Trophoblast cell (in vitro differentiated cells and primary cell): ENCODE results near the gene ZAR1.
A peak's percentile ranks its signal among the peaks of the same experiment; 100 is the strongest.

ENCODE experiments used
- DNase-seq, 2 donors: peaks; one replicate each; pipeline ENCODE4 v3.0.0-alpha.2; 2016
- H2AFZ ChIP-seq: 2 replicates; pipeline ENCODE4 v1.6.1; 2013; ENCODE audit warnings: low read length, moderate library complexity, mild to moderate bottlenecking; ENCODE audit not compliant: insufficient read depth, poor library complexity
- H2AK5ac ChIP-seq: 2 replicates; pipeline ENCODE4 v1.6.1; 2013; ENCODE audit warnings: mild to moderate bottlenecking, low read length
- H2BK120ac ChIP-seq: 2 replicates; pipeline ENCODE4 v1.6.1; 2013; ENCODE audit warnings: low read length, mild to moderate bottlenecking, moderate library complexity; ENCODE audit not compliant: insufficient read depth, poor library complexity
- H2BK12ac ChIP-seq: 2 replicates; pipeline ENCODE4 v1.6.1; 2013; ENCODE audit warnings: mild to moderate bottlenecking, low read length, moderate library complexity
- H2BK5ac ChIP-seq: 2 replicates; pipeline ENCODE4 v1.6.1; 2013; ENCODE audit warnings: low read length, low read depth, moderate library complexity, mild to moderate bottlenecking; ENCODE audit not compliant: poor library complexity
- H3K14ac ChIP-seq: 2 replicates; pipeline ENCODE4 v1.6.1; 2013; ENCODE audit warnings: mild to moderate bottlenecking, low read length
- H3K18ac ChIP-seq: 2 replicates; pipeline ENCODE4 v1.6.1; 2013; ENCODE audit warnings: mild to moderate bottlenecking, low read length
- H3K23ac ChIP-seq: 2 replicates; pipeline ENCODE4 v1.6.1; 2013; ENCODE audit warnings: low read length
- H3K27ac ChIP-seq: 2 replicates; pipeline ENCODE4 v1.5.1; 2013; ENCODE audit warnings: low read depth, mild to moderate bottlenecking, inconsistent platforms, low read length, moderate library complexity
- H3K27me3 ChIP-seq: 2 replicates; pipeline ENCODE4 v1.6.1; 2013; ENCODE audit warnings: inconsistent platforms, mild to moderate bottlenecking, low read length, moderate library complexity; ENCODE audit not compliant: insufficient read depth
- H3K36me3 ChIP-seq, 2 experiments: 1 replicate in 1 of 2; 2 replicates in 1 of 2; pipeline ENCODE4 v1.6.1; 2013; ENCODE audit warnings: low read length in 2 of 2, mild to moderate bottlenecking in 2 of 2, moderate library complexity in 1 of 2; ENCODE audit not compliant: insufficient read depth in 2 of 2, control insufficient read depth in 1 of 2
- H3K4ac ChIP-seq: 2 replicates; pipeline ENCODE4 v1.6.1; 2013; ENCODE audit warnings: low read depth, mild to moderate bottlenecking, low read length, moderate library complexity
- H3K4me1 ChIP-seq, 2 experiments: 1 replicate in 1 of 2; 2 replicates in 1 of 2; pipeline ENCODE4 v1.6.1; 2013; ENCODE audit warnings: low read length in 2 of 2, mild to moderate bottlenecking in 2 of 2, moderate library complexity in 1 of 2; ENCODE audit not compliant: insufficient read depth in 2 of 2, control insufficient read depth in 1 of 2
- H3K4me2 ChIP-seq: 2 replicates; pipeline ENCODE4 v1.6.1; 2013; ENCODE audit warnings: inconsistent platforms, mild to moderate bottlenecking, low read length, moderate library complexity
- H3K4me3 ChIP-seq: 2 replicates; pipeline ENCODE4 v1.5.1; 2013; ENCODE audit warnings: mild to moderate bottlenecking, low read depth, low read length, inconsistent platforms
- H3K79me1 ChIP-seq: one replicate; pipeline ENCODE4 v1.6.1; 2013; ENCODE audit warnings: low read length
- H3K79me2 ChIP-seq: 2 replicates; pipeline ENCODE4 v1.6.1; 2013; ENCODE audit warnings: low read length, mild to moderate bottlenecking; ENCODE audit not compliant: control insufficient read depth, insufficient read depth, poor library complexity
- H3K9ac ChIP-seq: 2 replicates; pipeline ENCODE4 v1.6.1; 2013; ENCODE audit warnings: mild to moderate bottlenecking, low read length
- H3K9me3 ChIP-seq: 2 replicates; pipeline ENCODE4 v1.6.1; 2013; ENCODE audit warnings: low read depth, mild to moderate bottlenecking, control low read depth, inconsistent platforms, low read length; ENCODE audit not compliant: insufficient read depth
- H4K12ac ChIP-seq: 2 replicates; pipeline ENCODE4 v1.6.1; 2013; ENCODE audit warnings: low read depth, mild to moderate bottlenecking, low read length, moderate library complexity
- H4K8ac ChIP-seq: 2 replicates; pipeline ENCODE4 v1.6.1; 2013; ENCODE audit warnings: low read depth, mild to moderate bottlenecking, low read length, moderate library complexity
- H4K91ac ChIP-seq: one replicate; pipeline ENCODE4 v1.6.1; 2013; ENCODE audit warnings: low read depth, mild to moderate bottlenecking, low read length, moderate library complexity
- WGBS: extraction: QIAGEN DNeasy Blood & Tissue Kit; methylation state at CpG from one replicate; pipeline ENCODE4 v1.1.7; 2013; ENCODE audit warnings: missing lambda C conversion rate; ENCODE audit not compliant: insufficient read length, insufficient coverage; ENCODE audit errors: extremely low coverage; 5-methylcytosine and 5-hydroxymethylcytosine counted together

The ZAR1 gene

DNA sequence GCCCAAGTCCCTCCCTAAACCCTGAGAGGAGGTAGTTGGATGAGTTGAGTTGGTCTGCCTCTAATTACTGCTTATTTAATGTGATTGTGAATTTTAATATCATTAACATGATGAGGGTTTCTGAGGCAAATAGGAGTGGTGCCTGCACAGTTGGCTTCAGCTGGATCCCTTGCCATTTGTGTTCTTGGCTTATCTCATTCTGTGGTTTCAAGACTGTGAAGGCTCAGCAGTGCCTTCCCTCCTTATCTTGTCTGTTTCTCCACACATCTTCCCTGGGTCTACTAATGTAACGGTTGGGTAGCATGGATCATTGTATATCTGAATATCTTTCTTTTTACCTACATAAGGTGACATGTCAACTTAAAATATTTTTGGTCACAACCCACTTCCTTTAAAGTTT is 8.5 kb upstream of the ZAR1 start:
- H4K8ac ChIP-seq, result no peak overlapping the region
- peaks cover 3 to 6% of the 10 kb centered on the region in 2 experiments for H3K4me1 ChIP-seq
- no peak overlapping the region for H2AFZ ChIP-seq
- no peak overlapping the region for H3K4me3 ChIP-seq
- H3K14ac ChIP-seq, result no peak overlapping the region
- H3K9ac ChIP-seq, result no peak overlapping the region
- H3K4me2 ChIP-seq, result no peak overlapping the region
- no peak overlapping the region for H2AK5ac ChIP-seq
- no peaks in the 10 kb centered on the region for H3K36me3 ChIP-seq
- no peak overlapping the region for H3K23ac ChIP-seq
- H3K79me1 ChIP-seq, result no peaks in the 10 kb centered on the region
- WGBS, result no CpG with 5 or more reads among the region's 1 CpG
- no peak overlapping the region for H2BK120ac ChIP-seq
- H3K4ac ChIP-seq, result no peak overlapping the region
- no peak overlapping the region for H4K91ac ChIP-seq
- DNase-seq, result no peak
- no peak overlapping the region for H4K12ac ChIP-seq
- no peak overlapping the region for H3K18ac ChIP-seq
- no peak overlapping the region for H3K27ac ChIP-seq
- no peak overlapping the region for H2BK12ac ChIP-seq
- no peak overlapping the region for H2BK5ac ChIP-seq
- no peaks in the 10 kb centered on the region for H3K79me2 ChIP-seq
- H3K27me3 ChIP-seq, result peaks cover 25% of the 10 kb centered on the region
- peaks cover 11% of the 10 kb centered on the region for H3K9me3 ChIP-seq

GRCh38 chr4:48483006-48483776 is 6.9 kb upstream of the ZAR1 start, which contains the start of gene SLC10A4:
Gene SLC10A4 (plus strand): TSS chr4:48483343. CDS start chr4:48483562, 219 bp downstream.
- H4K91ac ChIP-seq, result no peak within 1 kb of the TSS
- DNase-seq, result peak in 1 of 2 donors; percentile 20
- no peak within 1 kb of the TSS for H2BK120ac ChIP-seq
- H3K23ac ChIP-seq, result no peak within 1 kb of the TSS
- H3K36me3 ChIP-seq, result no peaks in the 10 kb centered on the region
- no peak within 1 kb of the TSS for H2BK12ac ChIP-seq
- WGBS, result no CpG with 5 or more reads among the region's 85 CpGs
- no peak within 1 kb of the TSS for H2BK5ac ChIP-seq
- no peak within 1 kb of the TSS for H3K9ac ChIP-seq
- peak within 1 kb of the TSS; percentile 78 for H2AFZ ChIP-seq
- no peak within 1 kb of the TSS for H2AK5ac ChIP-seq
- H4K12ac ChIP-seq, result no peak within 1 kb of the TSS
- peaks cover 11% of the 10 kb centered on the region for H3K9me3 ChIP-seq
- peaks cover 3 to 6% of the 10 kb centered on the region in 2 experiments for H3K4me1 ChIP-seq
- H3K27ac ChIP-seq, result no peak within 1 kb of the TSS
- peaks cover 28% of the 10 kb centered on the region for H3K27me3 ChIP-seq
- H3K4ac ChIP-seq, result no peak within 1 kb of the TSS
- peak within 1 kb of the TSS; percentile 73 for H3K4me2 ChIP-seq
- H3K79me2 ChIP-seq, result no peaks in the 10 kb centered on the region
- H3K79me1 ChIP-seq, result no peaks in the 10 kb centered on the region
- no peak within 1 kb of the TSS for H3K18ac ChIP-seq
- H4K8ac ChIP-seq, result no peak within 1 kb of the TSS
- no peak within 1 kb of the TSS for H3K14ac ChIP-seq
- H3K4me3 ChIP-seq, result peak within 1 kb of the TSS; percentile 70

- Histone ChIP-seq H4K91ac (no peak overlapping the region), H3K23ac (no peak overlapping the region), H3K4me1 (peaks cover 3 to 6% of the 10 kb centered on the region in 2 experiments), H3K79me2 (no peaks in the 10 kb centered on the region), H2AFZ (peak overlapping the region; percentile 72), H3K4me2 (peak overlapping the region; percentile 73), H2BK12ac (no peak overlapping the region), H3K4me3 (peak overlapping the region; percentile 38), H3K79me1 (no peaks in the 10 kb centered on the region), H3K27me3 (peaks cover 28% of the 10 kb centered on the region), H2BK120ac (no peak overlapping the region), H3K18ac (no peak overlapping the region), H4K8ac (no peak overlapping the region), H2BK5ac (no peak overlapping the region), H2AK5ac (no peak overlapping the region), H4K12ac (no peak overlapping the region), H3K36me3 (no peaks in the 10 kb centered on the region), H3K14ac (no peak overlapping the region), H3K27ac (no peak overlapping the region), H3K9ac (no peak overlapping the region), H3K9me3 (peaks cover 11% of the 10 kb centered on the region), H3K4ac (no peak overlapping the region)
- DNase-seq, result no peak
- no CpG with 5 or more reads among the region's 66 CpGs for WGBS
These were observed 6.1 kb upstream of the ZAR1 start for GRCh38 chr4:48483777-48484493.

- Histone ChIP-seq H3K79me2 (no peaks in the 10 kb centered on the region), H3K14ac (no peak overlapping the region), H3K4me3 (no peak overlapping the region), H4K8ac (no peak overlapping the region), H2BK120ac (no peak overlapping the region), H3K4ac (no peak overlapping the region), H3K9ac (peak overlapping the region; percentile 55), H3K36me3 (no peaks in the 10 kb centered on the region), H3K4me2 (no peak overlapping the region), H4K91ac (no peak overlapping the region), H3K18ac (no peak overlapping the region), H2AK5ac (no peak overlapping the region), H2AFZ (no peak overlapping the region), H3K4me1 (peaks cover 3 to 6% of the 10 kb centered on the region in 2 experiments), H3K27me3 (peaks cover 31% of the 10 kb centered on the region), H2BK12ac (no peak overlapping the region), H3K9me3 (peaks cover 11% of the 10 kb centered on the region), H3K79me1 (no peaks in the 10 kb centered on the region), H3K27ac (no peak overlapping the region), H2BK5ac (no peak overlapping the region), H4K12ac (no peak overlapping the region), H3K23ac (no peak overlapping the region)
- DNase-seq, result no peak
- WGBS, result no CpG with 5 or more reads among the region's 22 CpGs
These were observed 5.4 kb upstream of the ZAR1 start for GRCh38 chr4:48484494-48485168.
